Trophoblast cell (in vitro differentiated cells and primary cell): Measurements from ENCODE around the gene PSMD2.

ENCODE experiments used
- DNase-seq, 2 donors: peaks; one replicate each; pipeline ENCODE4 v3.0.0-alpha.2; 2016
- H2AFZ ChIP-seq: 2 replicates; pipeline ENCODE4 v1.6.1; 2013; ENCODE audit warnings: low read length, moderate library complexity, mild to moderate bottlenecking; ENCODE audit not compliant: insufficient read depth, poor library complexity
- H2AK5ac ChIP-seq: 2 replicates; pipeline ENCODE4 v1.6.1; 2013; ENCODE audit warnings: mild to moderate bottlenecking, low read length
- H2BK120ac ChIP-seq: 2 replicates; pipeline ENCODE4 v1.6.1; 2013; ENCODE audit warnings: low read length, mild to moderate bottlenecking, moderate library complexity; ENCODE audit not compliant: insufficient read depth, poor library complexity
- H2BK12ac ChIP-seq: 2 replicates; pipeline ENCODE4 v1.6.1; 2013; ENCODE audit warnings: mild to moderate bottlenecking, low read length, moderate library complexity
- H2BK5ac ChIP-seq: 2 replicates; pipeline ENCODE4 v1.6.1; 2013; ENCODE audit warnings: low read length, low read depth, moderate library complexity, mild to moderate bottlenecking; ENCODE audit not compliant: poor library complexity
- H3K14ac ChIP-seq: 2 replicates; pipeline ENCODE4 v1.6.1; 2013; ENCODE audit warnings: mild to moderate bottlenecking, low read length
- H3K18ac ChIP-seq: 2 replicates; pipeline ENCODE4 v1.6.1; 2013; ENCODE audit warnings: mild to moderate bottlenecking, low read length
- H3K23ac ChIP-seq: 2 replicates; pipeline ENCODE4 v1.6.1; 2013; ENCODE audit warnings: low read length
- H3K27ac ChIP-seq: 2 replicates; pipeline ENCODE4 v1.5.1; 2013; ENCODE audit warnings: low read depth, mild to moderate bottlenecking, inconsistent platforms, low read length, moderate library complexity
- H3K27me3 ChIP-seq: 2 replicates; pipeline ENCODE4 v1.6.1; 2013; ENCODE audit warnings: inconsistent platforms, mild to moderate bottlenecking, low read length, moderate library complexity; ENCODE audit not compliant: insufficient read depth
- H3K36me3 ChIP-seq, 2 experiments: 1 replicate in 1 of 2; 2 replicates in 1 of 2; pipeline ENCODE4 v1.6.1; 2013; ENCODE audit warnings: low read length in 2 of 2, mild to moderate bottlenecking in 2 of 2, moderate library complexity in 1 of 2; ENCODE audit not compliant: insufficient read depth in 2 of 2, control insufficient read depth in 1 of 2
- H3K4ac ChIP-seq: 2 replicates; pipeline ENCODE4 v1.6.1; 2013; ENCODE audit warnings: low read depth, mild to moderate bottlenecking, low read length, moderate library complexity
- H3K4me1 ChIP-seq, 2 experiments: 1 replicate in 1 of 2; 2 replicates in 1 of 2; pipeline ENCODE4 v1.6.1; 2013; ENCODE audit warnings: low read length in 2 of 2, mild to moderate bottlenecking in 2 of 2, moderate library complexity in 1 of 2; ENCODE audit not compliant: insufficient read depth in 2 of 2, control insufficient read depth in 1 of 2
- H3K4me2 ChIP-seq: 2 replicates; pipeline ENCODE4 v1.6.1; 2013; ENCODE audit warnings: inconsistent platforms, mild to moderate bottlenecking, low read length, moderate library complexity
- H3K4me3 ChIP-seq: 2 replicates; pipeline ENCODE4 v1.5.1; 2013; ENCODE audit warnings: mild to moderate bottlenecking, low read depth, low read length, inconsistent platforms
- H3K79me1 ChIP-seq: one replicate; pipeline ENCODE4 v1.6.1; 2013; ENCODE audit warnings: low read length
- H3K79me2 ChIP-seq: 2 replicates; pipeline ENCODE4 v1.6.1; 2013; ENCODE audit warnings: low read length, mild to moderate bottlenecking; ENCODE audit not compliant: control insufficient read depth, insufficient read depth, poor library complexity
- H3K9ac ChIP-seq: 2 replicates; pipeline ENCODE4 v1.6.1; 2013; ENCODE audit warnings: mild to moderate bottlenecking, low read length
- H3K9me3 ChIP-seq: 2 replicates; pipeline ENCODE4 v1.6.1; 2013; ENCODE audit warnings: low read depth, mild to moderate bottlenecking, control low read depth, inconsistent platforms, low read length; ENCODE audit not compliant: insufficient read depth
- H4K12ac ChIP-seq: 2 replicates; pipeline ENCODE4 v1.6.1; 2013; ENCODE audit warnings: low read depth, mild to moderate bottlenecking, low read length, moderate library complexity
- H4K8ac ChIP-seq: 2 replicates; pipeline ENCODE4 v1.6.1; 2013; ENCODE audit warnings: low read depth, mild to moderate bottlenecking, low read length, moderate library complexity
- H4K91ac ChIP-seq: one replicate; pipeline ENCODE4 v1.6.1; 2013; ENCODE audit warnings: low read depth, mild to moderate bottlenecking, low read length, moderate library complexity
- WGBS: extraction: QIAGEN DNeasy Blood & Tissue Kit; methylation state at CpG from one replicate; pipeline ENCODE4 v1.1.7; 2013; ENCODE audit warnings: missing lambda C conversion rate; ENCODE audit not compliant: insufficient read length, insufficient coverage; ENCODE audit errors: extremely low coverage; 5-methylcytosine and 5-hydroxymethylcytosine counted together

PSMD2 gene

GRCh38 chr3:184291738-184292445 is 7.1 kb upstream of the PSMD2 start:
- H3K9ac ChIP-seq = no peak overlapping the region
- H4K91ac ChIP-seq = no peak overlapping the region
- no peaks in the 10 kb centered on the region for H3K36me3 ChIP-seq
- peaks cover 2% of the 10 kb centered on the region for H3K9me3 ChIP-seq
- no peaks in the 10 kb centered on the region for H3K79me1 ChIP-seq
- H2BK12ac ChIP-seq = no peak overlapping the region
- H3K4me2 ChIP-seq = no peak overlapping the region
- H3K27me3 ChIP-seq = no peaks in the 10 kb centered on the region
- WGBS = no CpG with 5 or more reads among the region's 21 CpGs
- H2BK120ac ChIP-seq = no peak overlapping the region
- no peaks in the 10 kb centered on the region for H3K79me2 ChIP-seq
- no peak overlapping the region for H4K8ac ChIP-seq
- H4K12ac ChIP-seq = no peak overlapping the region
- H3K4me1 ChIP-seq = no peaks in the 10 kb centered on the region
- no peak overlapping the region for H3K27ac ChIP-seq
- no peak overlapping the region for H3K23ac ChIP-seq
- H2AFZ ChIP-seq = no peak overlapping the region
- no peak overlapping the region for H3K18ac ChIP-seq
- no peak overlapping the region for H3K4me3 ChIP-seq
- H2AK5ac ChIP-seq = no peak overlapping the region
- no peak overlapping the region for H3K14ac ChIP-seq
- no peak overlapping the region for H2BK5ac ChIP-seq
- H3K4ac ChIP-seq = no peak overlapping the region
- no peak for DNase-seq

DNA sequence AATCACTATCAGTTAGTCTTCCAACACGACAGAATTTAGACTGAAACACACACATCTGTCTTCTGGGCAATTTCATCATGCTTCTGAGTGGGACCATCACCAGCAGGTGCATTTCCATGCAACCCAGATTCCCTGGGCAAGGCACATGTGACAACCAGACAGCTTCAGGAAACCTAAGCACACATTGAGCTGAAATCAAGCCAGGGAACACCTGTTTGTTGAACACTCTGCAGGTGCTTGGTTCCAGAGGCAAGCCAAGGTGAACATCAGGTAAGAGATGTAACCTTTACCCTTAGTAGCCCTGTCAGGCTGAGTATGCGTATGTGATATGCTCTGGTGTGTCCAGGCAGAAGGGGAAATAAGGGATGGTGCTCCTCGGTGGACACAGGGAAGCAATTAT is 3.3 kb upstream of the PSMD2 start:
- Histone ChIP-seq H3K79me2 (peaks cover 10% of the 10 kb centered on the region), H2AK5ac (no peak overlapping the region), H2BK5ac (no peak overlapping the region), H3K4me3 (no peak overlapping the region), H3K9ac (no peak overlapping the region), H3K27me3 (no peaks in the 10 kb centered on the region), H4K8ac (no peak overlapping the region), H3K18ac (no peak overlapping the region), H2BK12ac (no peak overlapping the region), H3K27ac (no peak overlapping the region), H4K91ac (no peak overlapping the region), H2BK120ac (no peak overlapping the region), H4K12ac (no peak overlapping the region), H3K23ac (no peak overlapping the region), H3K36me3 (peaks cover 0 to 6% of the 10 kb centered on the region in 2 experiments), H3K14ac (no peak overlapping the region), H2AFZ (no peak overlapping the region), H3K9me3 (peaks cover 2% of the 10 kb centered on the region), H3K4me1 (peaks cover 0 to 4% of the 10 kb centered on the region in 2 experiments), H3K79me1 (peaks cover 9% of the 10 kb centered on the region), H3K4ac (no peak overlapping the region), H3K4me2 (no peak overlapping the region)
- no peak for DNase-seq
- WGBS = no CpG with 5 or more reads among the region's 3 CpGs

DNA sequence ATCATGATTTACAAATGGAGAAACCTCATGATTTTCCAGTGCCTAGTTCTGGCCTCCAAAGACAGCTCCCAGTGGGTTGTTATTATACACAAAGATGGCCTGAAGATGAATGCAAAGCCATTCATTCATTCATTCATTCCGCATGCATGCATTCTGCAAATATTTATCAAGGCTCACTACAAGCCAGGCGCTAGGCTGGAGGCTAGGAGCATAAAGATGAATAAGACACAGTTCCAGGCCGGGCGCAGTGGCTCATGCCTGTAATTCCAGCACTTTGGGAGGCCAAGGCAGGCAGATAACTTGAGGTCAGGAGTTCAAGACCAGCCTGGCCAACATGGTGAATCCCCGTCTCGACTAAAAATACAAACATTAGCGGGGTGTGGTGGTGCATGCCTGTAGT is 2.4 kb upstream of the PSMD2 start:
- Histone ChIP-seq H3K14ac (no peak overlapping the region), H3K27ac (no peak overlapping the region), H2BK120ac (no peak overlapping the region), H2AK5ac (no peak overlapping the region), H4K91ac (no peak overlapping the region), H3K79me2 (peaks cover 10% of the 10 kb centered on the region), H3K27me3 (no peaks in the 10 kb centered on the region), H3K9me3 (peaks cover 2% of the 10 kb centered on the region), H2AFZ (no peak overlapping the region), H4K12ac (no peak overlapping the region), H3K9ac (no peak overlapping the region), H3K4me1 (peaks cover 0 to 4% of the 10 kb centered on the region in 2 experiments), H3K23ac (no peak overlapping the region), H3K18ac (no peak overlapping the region), H2BK5ac (no peak overlapping the region), H4K8ac (no peak overlapping the region), H3K4me2 (no peak overlapping the region), H3K4ac (no peak overlapping the region), H2BK12ac (no peak overlapping the region), H3K79me1 (peaks cover 9% of the 10 kb centered on the region), H3K4me3 (no peak overlapping the region), H3K36me3 (peaks cover 3 to 10% of the 10 kb centered on the region in 2 experiments)
- no peak for DNase-seq
- WGBS = no CpG with 5 or more reads among the region's 7 CpGs

DNA sequence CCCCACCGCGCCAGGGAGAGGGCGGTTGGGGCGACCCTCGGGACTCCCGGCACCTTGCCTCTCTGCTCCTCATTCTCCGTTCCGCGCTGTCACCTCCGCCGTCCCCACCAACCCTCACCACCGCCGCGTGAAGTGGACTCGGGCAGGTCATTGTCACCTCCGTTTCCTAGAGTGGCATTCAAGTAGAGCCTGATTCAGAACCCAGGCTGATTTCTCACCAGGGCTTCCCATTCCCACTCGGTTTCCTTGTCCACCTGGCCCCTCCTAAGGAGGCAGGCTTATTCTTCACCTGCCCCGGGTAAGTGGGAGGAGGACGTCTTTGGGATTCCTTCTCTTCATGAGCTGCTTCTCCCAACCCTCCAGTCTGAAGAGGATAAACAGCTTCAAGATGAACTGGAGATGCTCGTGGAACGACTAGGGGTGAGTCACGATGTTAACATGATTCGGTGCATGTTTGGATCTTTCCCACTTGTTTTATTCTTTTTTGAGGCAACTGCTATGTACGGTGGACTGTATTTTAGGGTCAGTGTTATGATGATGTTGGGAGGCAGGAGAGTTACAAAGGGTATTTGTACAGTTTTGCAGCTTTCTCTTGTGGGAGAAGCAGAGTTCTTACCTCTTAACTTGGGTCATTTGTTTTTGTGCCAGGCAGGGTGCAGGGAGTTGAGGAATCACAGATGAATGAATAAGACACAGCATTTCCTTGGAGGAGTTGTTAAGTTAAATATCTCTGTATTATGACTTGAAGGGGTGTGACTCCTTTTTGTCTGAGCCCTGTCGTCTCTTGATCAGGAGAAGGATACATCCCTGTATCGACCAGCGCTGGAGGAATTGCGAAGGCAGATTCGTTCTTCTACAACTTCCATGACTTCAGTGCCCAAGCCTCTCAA is 692 bp downstream of the PSMD2 start:
- Histone ChIP-seq H3K27ac (peak overlapping the region; percentile 14), H3K23ac (no peak overlapping the region), H3K4me1 (peaks cover 0 to 4% of the 10 kb centered on the region in 2 experiments), H2AFZ (peak overlapping the region; percentile 66), H3K36me3 (peaks cover 30 to 40% of the 10 kb centered on the region in 2 experiments), H3K79me2 (peaks cover 10% of the 10 kb centered on the region), H3K4ac (peak overlapping the region; percentile 96), H2BK120ac (peak overlapping the region; percentile 57), H3K18ac (peak overlapping the region; percentile 81), H2BK12ac (no peak overlapping the region), H4K8ac (peak overlapping the region; percentile 95), H4K12ac (peak overlapping the region; percentile 95), H2AK5ac (peak overlapping the region; percentile 99), H4K91ac (peak overlapping the region; percentile 85), H2BK5ac (peak overlapping the region; percentile 85), H3K4me2 (peak overlapping the region; percentile 89), H3K9ac (peak overlapping the region; percentile 92), H3K27me3 (no peaks in the 10 kb centered on the region), H3K4me3 (peak overlapping the region; percentile 96), H3K9me3 (no peaks in the 10 kb centered on the region), H3K14ac (peak overlapping the region; percentile 96), H3K79me1 (peaks cover 9% of the 10 kb centered on the region)
- WGBS = no CpG with 5 or more reads among the region's 29 CpGs
- peak in 1 of 2 donors; percentile 36 for DNase-seq
